GM12891 (cell line): ENCODE data around the gene HEMK1.

Experiments used
- PAX5 ChIP-seq: IDR thresholded peaks from 2 replicates; pipeline ENCODE4 v1.6.1; 2011; ENCODE audit warnings: low read length, moderate library complexity, mild to moderate bottlenecking; ENCODE audit not compliant: insufficient read depth, severe bottlenecking
- POLR2A ChIP-seq: IDR thresholded peaks from 2 replicates; pipeline ENCODE4 v1.6.1; 2011; ENCODE audit warnings: low read depth, low read length, control low read depth
- POLR2AphosphoS5 ChIP-seq: IDR thresholded peaks from 2 replicates; pipeline ENCODE4 v1.6.1; 2011; ENCODE audit warnings: low read depth, low read length, control low read depth
- POU2F2 ChIP-seq: IDR thresholded peaks from 2 replicates; pipeline ENCODE4 v1.6.1; 2011; ENCODE audit warnings: low read depth, mild to moderate bottlenecking, control low read depth, low read length, moderate library complexity
- SPI1 ChIP-seq: IDR thresholded peaks from 2 replicates; pipeline ENCODE4 v1.6.1; 2011; ENCODE audit warnings: low read depth, low read length, control low read depth
- TAF1 ChIP-seq: IDR thresholded peaks from 2 replicates; pipeline ENCODE4 v1.6.1; 2011; ENCODE audit warnings: low read depth, low read length, control low read depth

DNA sequence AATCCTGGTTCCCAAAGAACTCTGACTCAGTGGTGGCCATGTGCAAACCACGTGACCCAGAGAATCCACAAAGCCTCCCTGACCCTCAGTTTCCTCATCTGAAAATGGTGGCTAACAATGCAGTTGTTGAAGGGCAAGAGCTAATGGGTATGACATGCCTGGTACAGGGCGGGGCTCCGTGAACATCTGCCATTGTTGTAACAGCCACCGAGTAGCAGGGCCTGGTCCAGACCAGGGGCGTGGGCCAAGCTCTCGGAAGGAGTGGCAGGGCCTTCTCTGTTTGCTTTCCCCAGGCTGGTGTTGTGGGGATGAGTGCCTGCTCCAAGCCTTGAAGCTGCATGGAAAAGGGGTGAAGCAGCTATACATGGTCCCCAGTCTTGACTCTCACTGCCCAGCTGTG, 61.1 kb downstream of the HEMK1 start:
- TF ChIP-seq POLR2AphosphoS5 (no peak), POLR2A (no peak), PAX5 (no peak), TAF1 (no peak), SPI1 (no peak), POU2F2 (no peak)
